Adipose tissue (tissue), 3 donors: Measurements from ENCODE around the gene GALNT17. TPM values are rescaled to one million over a fixed set of nuclear protein-coding genes. Genes with fewer than 3 reads are reported as not detected.
"Not testable (repeated sequence)": the region's sequence is repeated elsewhere in the genome, so short reads cannot be mapped to it uniquely, and the experiment has no call there.

Experiments used
- H3K27ac ChIP-seq: one replicate; pipeline ENCODE4 v1.5.1; 2013; ENCODE audit warnings: low read depth, low read length
- WGBS, 3 donors: extraction: QIAGEN DNeasy Blood & Tissue Kit; methylation state at CpG; one replicate each; pipeline ENCODE4 v1.1.7; 2013; 5-methylcytosine and 5-hydroxymethylcytosine counted together
- polyA plus RNA-seq, 3 donors: library from polyadenylated mRNA; stranded (reverse); fragments of 200-250 nt; gene quantifications; one replicate each; pipeline ENCODE4 v1.2.3, GENCODE V29; 2013
- donor health status: healthy with polysubstance abuse.
- donor health status: Bipolar disorder and iron deficiency.
- donor health status: healthy.

GALNT17 gene
- polyA plus RNA-seq, 3 donors: 1.1 to 2.1 (median 1.7) TPM

GRCh38 chr7:71220210-71220695, 88.3 kb downstream of the GALNT17 start:
- 52 to 81% (median 75%) methylated on average over 5 of the region's 5 CpGs for WGBS, 3 donors
- H3K27ac ChIP-seq: no peak overlapping the region

DNA sequence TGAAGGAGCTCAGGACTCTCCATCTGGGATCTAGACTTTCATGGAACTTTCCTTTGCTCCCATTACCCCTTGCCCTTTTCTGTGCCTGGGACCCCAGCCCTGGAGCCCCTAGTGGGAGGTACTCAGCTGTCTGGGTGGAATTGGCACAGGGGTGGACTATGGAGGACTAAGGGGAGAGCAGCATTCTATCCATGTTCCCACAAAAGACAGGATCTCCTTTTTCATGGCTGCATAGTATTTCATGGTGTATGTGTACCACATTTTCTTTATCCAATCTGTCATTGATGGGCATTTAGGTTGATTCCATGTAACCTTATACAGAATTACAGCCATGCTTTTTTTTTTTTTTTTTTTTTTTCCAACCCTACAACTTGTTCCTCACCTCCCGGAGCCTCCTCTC, 89.1 kb downstream of the GALNT17 start:
- WGBS, 3 donors: 0 to 100% (median 97%) methylated on average over 1 of the region's 1 CpG
- no peak overlapping the region for H3K27ac ChIP-seq

- WGBS, 3 donors: 54 to 91% (median 60%) methylated on average over 3 of the region's 3 CpGs
- H3K27ac ChIP-seq: no peak overlapping the region
Measured at GRCh38 chr7:71221549-71221948, 89.6 kb downstream of the GALNT17 start.

GRCh38 chr7:71227126-71227525, 95.2 kb downstream of the GALNT17 start:
- WGBS, 3 donors: 90 to 96% (median 95%) methylated on average over 4 to 5 of the region's 5 CpGs
- H3K27ac ChIP-seq: no peak overlapping the region

DNA sequence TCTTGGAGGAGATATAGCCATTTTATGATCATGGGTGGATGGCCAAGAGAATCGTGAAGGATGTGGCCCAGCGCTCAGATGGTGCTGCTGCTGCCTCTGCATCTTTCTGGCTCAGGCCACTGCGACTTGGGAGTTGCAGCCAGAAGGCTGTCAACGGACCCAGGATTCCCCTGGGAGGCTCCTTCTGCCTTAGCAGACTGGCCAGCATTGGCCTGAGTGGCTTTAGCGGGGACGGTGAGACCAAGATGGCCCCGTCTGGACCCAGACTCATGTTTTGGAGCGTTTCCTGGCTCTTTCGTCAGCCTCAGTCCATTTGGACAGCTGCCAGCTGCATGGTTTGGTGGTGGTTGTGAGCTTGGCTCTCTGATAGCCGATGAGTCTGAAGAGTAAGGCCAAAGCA, 97.2 kb downstream of the GALNT17 start:
- 81 to 90% (median 86%) methylated on average over 10 of the region's 10 CpGs for WGBS, 3 donors
- H3K27ac ChIP-seq: no peak overlapping the region

GRCh38 chr7:71229699-71230098, 97.8 kb downstream of the GALNT17 start:
- 73 to 87% (median 84%) methylated on average over 6 of the region's 6 CpGs for WGBS, 3 donors
- no peak overlapping the region for H3K27ac ChIP-seq

GRCh38 chr7:71235253-71235652, 103.3 kb downstream of the GALNT17 start:
- 86 to 90% (median 88%) methylated on average over 10 of the region's 10 CpGs for WGBS, 3 donors
- H3K27ac ChIP-seq: no peak overlapping the region

DNA sequence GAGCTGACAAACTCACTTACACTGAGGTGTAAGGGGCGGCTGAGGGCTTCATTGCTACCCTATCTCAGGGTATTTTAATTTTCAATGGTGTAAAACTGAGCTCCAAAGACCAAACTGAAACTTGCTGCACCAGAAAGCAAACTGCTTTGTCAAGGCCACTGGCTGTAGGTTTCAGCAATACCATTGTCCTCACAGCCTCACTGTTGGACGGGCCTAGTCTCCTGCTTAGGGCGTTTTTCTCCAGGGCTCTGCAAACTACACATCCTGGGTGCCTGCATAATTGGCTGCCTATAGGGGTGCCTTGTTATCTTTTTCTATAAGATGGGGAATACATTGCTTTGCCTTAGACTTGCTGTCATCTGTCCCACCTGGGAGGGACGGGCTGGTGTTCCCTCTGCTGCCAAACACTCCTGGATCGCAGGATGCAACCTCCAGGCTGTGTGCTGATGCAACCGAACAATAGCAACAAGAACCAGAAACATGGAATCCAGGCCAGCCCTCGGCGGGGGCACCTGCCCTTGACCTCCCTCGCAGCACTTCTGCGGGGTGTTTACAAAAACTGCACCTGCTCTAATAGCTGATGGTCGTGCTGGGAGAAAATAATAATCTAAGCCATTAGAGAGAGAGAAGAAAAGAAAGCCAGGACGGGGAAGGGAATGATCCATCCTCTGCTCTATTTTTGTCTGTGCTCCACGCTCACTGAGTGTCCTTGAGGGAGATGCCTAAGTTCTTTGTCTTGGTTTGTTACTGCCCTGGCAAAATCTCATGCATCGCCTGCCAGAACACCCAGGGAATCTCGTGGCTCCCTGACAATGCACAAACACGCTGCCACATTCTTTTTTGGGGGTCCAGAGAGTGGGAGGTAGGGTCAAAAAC, 104.5 kb downstream of the GALNT17 start:
- H3K27ac ChIP-seq: no peak overlapping the region
- 33 to 61% (median 56%) methylated on average over 16 of the region's 16 CpGs for WGBS, 3 donors

DNA sequence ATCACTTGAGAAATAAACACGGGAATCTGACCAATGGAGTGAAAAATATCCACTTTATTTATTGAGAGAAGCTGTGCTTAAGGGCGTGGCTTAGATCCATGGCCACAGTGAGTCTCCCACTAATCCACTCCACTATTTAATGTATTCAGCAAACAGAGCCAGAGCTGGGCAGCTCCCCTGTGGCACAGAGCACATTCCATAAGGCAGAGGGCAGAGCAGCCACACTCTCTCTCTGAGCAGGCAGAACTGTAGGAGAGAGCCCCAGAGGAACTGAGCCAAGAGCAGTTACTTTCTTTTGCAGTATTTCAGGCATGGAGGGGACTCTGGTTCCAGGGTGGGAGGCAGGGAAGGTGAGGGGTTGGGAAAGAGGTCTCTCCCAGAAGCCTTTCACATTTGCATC, 106.0 kb downstream of the GALNT17 start:
- no peak overlapping the region for H3K27ac ChIP-seq
- WGBS, 3 donors: 34 to 61% (median 58%) methylated on average over 2 of the region's 2 CpGs

DNA sequence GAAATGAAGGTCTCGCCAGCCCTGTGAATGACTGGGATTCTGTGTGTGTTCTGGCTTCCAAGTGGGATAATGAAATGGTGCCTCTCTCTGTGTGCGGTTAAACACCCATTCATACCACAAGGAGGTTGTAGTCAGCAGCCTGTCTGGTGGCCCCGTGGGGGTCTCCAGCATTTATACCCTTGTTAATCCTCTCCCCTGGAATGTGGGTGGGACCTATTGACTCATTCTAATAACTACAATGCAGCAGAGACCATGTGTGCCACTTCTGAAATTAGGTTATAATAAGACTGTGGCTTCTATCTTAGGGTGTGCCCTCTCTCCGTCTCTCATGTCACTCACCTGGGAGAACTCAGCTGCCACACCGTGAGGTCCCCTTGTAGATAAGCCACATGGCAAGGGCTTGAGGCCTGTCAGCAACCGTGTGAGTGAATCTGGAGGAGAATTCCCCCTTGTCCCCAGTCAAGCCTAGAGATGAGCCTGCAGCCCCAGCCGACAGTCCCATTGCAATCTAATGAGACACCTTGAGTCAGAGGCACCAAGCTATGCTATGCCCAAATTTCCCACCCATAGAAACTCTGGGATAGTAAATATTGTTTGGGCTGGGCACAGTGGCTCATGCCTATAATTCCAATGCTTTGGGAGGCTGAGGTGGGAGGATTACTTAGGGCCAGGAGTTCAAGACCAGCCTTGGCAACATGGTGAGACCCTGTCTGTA, 106.8 kb downstream of the GALNT17 start:
- no peak overlapping the region for H3K27ac ChIP-seq
- WGBS, 3 donors: 68 to 82% (median 73%) methylated on average over 7 of the region's 7 CpGs

DNA sequence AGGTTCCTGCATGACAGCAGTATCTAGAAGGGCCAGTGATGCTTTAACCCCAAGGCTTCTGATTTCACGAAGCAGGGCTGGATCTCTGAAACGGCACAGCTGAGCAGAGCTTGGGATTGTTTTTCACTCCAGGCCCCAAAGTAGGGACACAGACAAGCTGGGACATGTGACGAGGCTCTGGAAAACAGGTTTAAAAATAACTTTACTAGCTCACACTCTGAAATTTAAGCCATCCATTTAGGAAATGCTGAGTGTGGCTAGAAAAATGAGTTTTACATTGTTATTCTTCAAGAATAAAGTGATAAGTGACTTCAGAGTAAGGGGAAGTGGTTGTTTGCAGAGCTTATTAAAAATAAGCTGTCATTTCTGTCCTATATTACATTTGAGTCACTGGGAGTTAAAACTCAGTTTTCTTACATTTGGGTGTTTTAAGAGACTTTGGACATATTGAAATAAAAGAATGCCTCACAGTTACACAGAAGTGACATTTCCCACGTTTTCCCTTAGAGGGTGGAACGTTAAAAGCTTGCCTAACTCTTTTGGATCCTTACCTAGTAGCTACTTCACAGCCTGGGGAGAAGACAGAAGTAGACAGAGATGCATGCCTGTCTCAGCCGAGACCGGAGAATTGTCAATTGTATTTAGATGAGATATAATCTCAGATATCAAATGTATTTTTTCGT, 107.8 kb downstream of the GALNT17 start:
- no peak overlapping the region for H3K27ac ChIP-seq
- 57 to 65% (median 62%) methylated on average over 8 of the region's 8 CpGs for WGBS, 3 donors

- H3K27ac ChIP-seq: no peak overlapping the region
- 53 to 65% (median 57%) methylated on average over 8 of the region's 8 CpGs for WGBS, 3 donors
Measured at GRCh38 chr7:71243736-71244410, 111.9 kb downstream of the GALNT17 start.

GRCh38 chr7:71245038-71245437, 113.1 kb downstream of the GALNT17 start:
- 82 to 88% (median 86%) methylated on average over 7 of the region's 7 CpGs for WGBS, 3 donors
- no peak overlapping the region for H3K27ac ChIP-seq

DNA sequence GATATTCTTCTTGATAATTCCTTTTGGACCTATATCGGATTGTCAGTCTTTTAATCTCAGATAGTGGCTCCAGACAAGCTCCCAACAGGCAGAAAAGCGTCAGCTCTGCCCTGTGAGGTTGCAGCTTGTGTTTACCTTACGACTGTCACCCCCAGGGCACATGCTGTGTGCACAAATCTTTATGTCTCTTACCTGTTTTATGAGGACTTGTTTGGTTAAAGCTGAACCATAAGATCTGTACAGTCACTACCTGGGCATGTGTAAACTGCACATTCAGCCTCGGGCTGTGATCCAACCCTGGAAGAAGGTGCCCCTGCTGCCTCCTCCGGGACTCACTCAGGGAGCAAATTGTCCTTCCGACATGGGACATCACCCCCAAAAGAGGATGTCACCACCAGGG, 119.8 kb downstream of the GALNT17 start:
- WGBS, 3 donors: 61 to 84% (median 80%) methylated on average over 6 of the region's 6 CpGs

DNA sequence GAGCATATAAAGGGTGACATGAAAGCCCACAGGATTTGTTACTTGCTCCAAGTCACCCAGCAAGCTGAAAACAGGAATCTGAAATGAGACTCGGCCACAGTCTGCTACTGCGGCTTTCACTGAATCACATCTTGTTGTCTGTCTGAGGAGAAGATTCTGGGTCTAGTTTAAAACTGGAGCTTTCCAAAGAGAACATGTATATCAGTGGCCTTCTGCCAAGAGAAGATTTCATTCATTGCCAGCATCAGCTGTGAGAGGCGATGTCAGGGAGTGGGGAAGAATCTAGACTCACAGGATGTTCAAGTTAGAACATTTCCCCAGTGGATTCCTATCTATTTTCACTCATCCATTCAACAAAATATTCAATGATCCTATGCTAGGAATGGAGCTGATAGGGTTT, 122.8 kb downstream of the GALNT17 start:
- H3K27ac ChIP-seq: no peak overlapping the region
- 71 to 80% (median 77%) methylated on average over 3 of the region's 3 CpGs for WGBS, 3 donors

More for the DNA sequence above, 119.8 kb downstream of the GALNT17 start:
- H3K27ac ChIP-seq: no peak overlapping the region

GRCh38 chr7:71255537-71256178, 123.7 kb downstream of the GALNT17 start:
- no peak overlapping the region for H3K27ac ChIP-seq
- 77 to 89% (median 78%) methylated on average over 4 of the region's 4 CpGs for WGBS, 3 donors

GRCh38 chr7:71261066-71261465, 129.1 kb downstream of the GALNT17 start:
- no peak overlapping the region for H3K27ac ChIP-seq
- WGBS, 3 donors: 85 to 87% (median 86%) methylated on average over 7 of the region's 7 CpGs

DNA sequence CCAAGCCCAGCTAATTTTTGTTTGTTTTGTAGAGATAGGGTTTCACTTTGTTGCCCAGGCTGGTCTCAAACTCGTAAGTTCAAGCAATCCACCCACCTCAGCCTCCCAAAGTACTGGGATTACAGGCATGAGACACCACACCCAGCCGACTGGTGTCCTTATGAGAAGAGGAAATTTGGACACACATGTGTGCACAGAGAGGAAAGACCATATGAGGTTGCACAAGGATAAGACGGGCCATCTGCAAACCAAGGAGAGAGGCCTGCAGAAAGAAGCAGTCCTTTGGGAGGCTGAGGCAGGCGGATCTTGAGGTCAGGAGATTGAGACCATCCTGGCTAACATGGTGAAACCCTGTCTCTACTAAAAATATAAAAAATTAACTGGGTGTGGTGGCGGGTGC, 130.9 kb downstream of the GALNT17 start:
- not testable (repeated sequence) for H3K27ac ChIP-seq
- WGBS, 3 donors: 83 to 90% (median 84%) methylated on average over 5 of the region's 5 CpGs
